GM21528 (cell line): ENCODE data around the gene ZNF644.
"Not testable (repeated sequence)": the region's sequence is repeated elsewhere in the genome, so short reads cannot be mapped to it uniquely, and the experiment has no call there.

Source experiments
- ATAC-seq: cut with Tn5 transposase; IDR thresholded peaks from one replicate; pipeline ENCODE4 v1.9.1; 2021; ENCODE audit warnings: mild to moderate bottlenecking, moderate library complexity; ENCODE audit not compliant: unreplicated experiment, low FRiP score

Gene ZNF644

GRCh38 chr1:90940746-90941145 lies 81.1 kb downstream of the ZNF644 start:
- no peak for ATAC-seq

- ATAC-seq = no peak
Measured at GRCh38 chr1:90936731-90937130, 85.1 kb downstream of the ZNF644 start.

- no peak for ATAC-seq
Measured at GRCh38 chr1:90936061-90936460, 85.8 kb downstream of the ZNF644 start.

- not testable (repeated sequence) for ATAC-seq
Measured at GRCh38 chr1:90928231-90928630, 93.6 kb downstream of the ZNF644 start.

- not testable (repeated sequence) for ATAC-seq
Measured at GRCh38 chr1:90927674-90928073, 94.2 kb downstream of the ZNF644 start.

- ATAC-seq = no peak
Measured at GRCh38 chr1:90926971-90927370, 94.9 kb downstream of the ZNF644 start.

GRCh38 chr1:90925928-90926869 lies 95.6 kb downstream of the ZNF644 start:
- no peak for ATAC-seq

DNA sequence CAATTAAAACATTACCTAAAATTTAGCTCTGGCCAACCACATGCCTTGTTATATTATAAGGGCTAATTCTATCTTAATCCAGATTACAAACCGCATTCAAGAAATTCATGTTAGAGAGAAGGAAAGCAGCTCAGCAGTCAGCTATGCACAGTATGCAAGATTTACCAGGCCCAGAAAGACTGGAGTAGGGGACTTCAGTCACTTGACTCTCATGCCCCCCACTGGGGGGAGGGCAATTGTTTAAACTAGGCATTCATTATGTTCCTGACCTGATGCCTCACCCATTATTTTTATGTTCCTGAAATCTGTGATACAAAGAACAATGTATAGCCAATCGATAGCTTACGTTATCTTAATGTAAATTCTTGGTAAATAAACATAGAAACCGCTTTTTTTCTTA lies 96.9 kb downstream of the ZNF644 start:
- no peak for ATAC-seq

DNA sequence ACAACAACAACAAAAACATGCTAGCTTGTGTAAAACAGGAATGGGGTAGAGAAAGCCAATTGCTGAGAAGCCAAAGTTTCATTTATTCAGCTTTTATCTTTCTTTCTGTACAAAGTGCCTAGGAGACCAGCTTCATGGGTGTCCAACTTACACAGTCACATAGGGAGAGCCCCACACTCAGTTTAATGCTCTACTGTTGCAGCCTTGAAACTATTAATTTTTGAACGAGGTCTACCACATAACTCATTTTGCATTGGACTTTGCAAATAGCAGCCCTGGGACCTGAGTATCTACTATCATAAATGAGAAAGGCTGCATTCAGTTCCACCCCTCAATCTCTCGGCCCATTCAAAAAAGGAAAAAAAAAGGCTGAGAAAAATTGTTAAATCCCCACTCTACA lies 98.8 kb downstream of the ZNF644 start:
- no peak for ATAC-seq

GRCh38 chr1:90922202-90922601 lies 99.6 kb downstream of the ZNF644 start:
- no peak for ATAC-seq

- no peak for ATAC-seq
Measured at GRCh38 chr1:90919900-90920299, 101.9 kb downstream of the ZNF644 start.

- ATAC-seq = no peak
Measured at GRCh38 chr1:90919190-90919719, 102.6 kb downstream of the ZNF644 start.

- no peak for ATAC-seq
Measured at GRCh38 chr1:90911353-90911752, 110.5 kb downstream of the ZNF644 start.

GRCh38 chr1:90902672-90903071 lies 119.2 kb downstream of the ZNF644 start:
- ATAC-seq = no peak

- ATAC-seq = no peak
Measured at GRCh38 chr1:90899263-90899662, 122.6 kb downstream of the ZNF644 start.

GRCh38 chr1:90893679-90894078 lies 128.2 kb downstream of the ZNF644 start:
- not testable (repeated sequence) for ATAC-seq

DNA sequence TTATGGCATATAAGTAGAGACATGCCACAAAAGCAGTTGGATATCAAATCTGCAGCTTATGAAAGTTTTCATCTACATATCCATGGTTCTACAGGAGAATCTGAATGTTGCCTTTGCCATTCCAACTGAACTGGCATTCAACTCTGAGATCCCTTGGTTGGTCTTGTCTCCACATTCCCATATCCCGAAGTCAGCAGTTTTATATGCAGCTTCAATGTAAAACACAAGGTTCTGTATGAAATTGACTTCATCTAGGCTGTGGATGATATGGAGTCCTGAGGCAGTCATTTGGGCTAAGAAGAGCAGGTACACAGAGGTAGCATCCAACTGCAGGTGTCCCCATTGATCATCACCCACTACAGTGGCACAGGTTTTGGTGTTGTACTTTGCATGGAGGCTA lies 129.0 kb downstream of the ZNF644 start:
- not testable (repeated sequence) for ATAC-seq

GRCh38 chr1:90892196-90892595 lies 129.6 kb downstream of the ZNF644 start:
- not testable (repeated sequence) for ATAC-seq

DNA sequence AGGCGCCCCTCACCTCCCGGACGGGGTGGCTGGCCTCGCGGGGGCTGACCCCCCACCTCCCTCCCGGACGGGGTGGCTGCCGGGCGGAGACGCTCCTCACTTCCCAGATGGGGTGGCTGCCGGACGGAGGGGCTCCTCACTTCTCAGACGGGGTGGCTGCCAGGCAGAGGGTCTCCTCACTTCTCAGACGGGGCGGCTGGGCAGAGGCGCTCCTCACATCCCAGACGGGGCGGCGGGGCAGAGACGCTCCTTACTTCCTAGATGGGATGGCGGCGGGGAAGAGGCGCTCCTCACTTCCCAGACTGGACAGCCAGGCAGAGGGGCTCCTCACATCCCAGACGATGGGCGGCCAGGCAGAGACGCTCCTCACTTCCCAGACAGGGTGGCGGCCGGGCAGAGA lies 130.1 kb downstream of the ZNF644 start:
- not testable (repeated sequence) for ATAC-seq

DNA sequence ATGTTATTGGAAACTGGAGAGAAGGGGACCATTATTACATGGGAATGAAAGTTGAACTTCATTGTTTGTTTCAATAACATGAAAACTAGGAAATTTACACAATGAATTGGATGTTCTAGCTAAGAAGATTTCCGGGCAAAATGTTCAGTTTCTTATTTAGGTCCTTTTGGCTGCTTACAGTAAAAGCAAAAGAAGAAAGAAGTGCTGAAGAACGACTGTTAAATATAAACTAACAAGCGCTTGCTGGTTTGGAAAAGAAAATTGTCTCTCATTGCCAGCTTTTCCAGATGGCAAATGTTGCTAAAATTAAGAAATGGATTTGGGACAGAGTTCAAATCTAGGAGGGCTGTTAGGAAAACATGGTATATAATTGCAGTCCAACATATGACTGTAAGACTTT lies 139.6 kb downstream of the ZNF644 start:
- no peak for ATAC-seq

DNA sequence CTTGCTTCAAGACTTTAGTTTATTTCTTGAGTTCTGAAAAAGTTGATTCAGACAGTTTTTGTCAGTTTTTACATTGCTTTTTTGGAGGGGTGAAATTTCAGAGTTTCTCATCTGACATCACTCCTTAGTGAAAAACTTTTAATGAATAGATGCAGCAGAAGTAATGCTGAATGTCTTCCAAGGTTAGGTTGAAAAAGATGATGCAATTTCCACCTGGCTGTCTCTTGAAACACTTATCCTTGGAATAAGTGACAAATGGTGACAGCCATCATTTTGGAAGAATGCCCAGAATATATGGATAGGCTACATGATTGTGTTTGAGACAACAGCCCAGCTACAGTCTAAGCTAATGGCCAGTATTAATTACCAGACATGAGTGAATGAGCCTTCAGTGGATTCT lies 140.8 kb downstream of the ZNF644 start:
- no peak for ATAC-seq

GRCh38 chr1:90879281-90879680 lies 142.6 kb downstream of the ZNF644 start:
- ATAC-seq = no peak
